Hepatocyte (in vitro differentiated cells): ENCODE measurements around the gene PWP2.

ENCODE experiments used
- CTCF ChIP-seq: fragments of 200-600 bp; sonication (generic); IDR thresholded peaks from 2 replicates; pipeline ENCODE4 v1.5.1; 2016; ENCODE audit warnings: antibody characterized with exemption, mild to moderate bottlenecking; ENCODE audit not compliant: poor library complexity
- EZH2 ChIP-seq: fragments of 200-600 bp; sonication (generic); IDR thresholded peaks from 2 replicates; pipeline ENCODE4 v1.6.1; 2016; ENCODE audit warnings: antibody characterized with exemption, mild to moderate bottlenecking, borderline replicate concordance
- EZH2phosphoT487 ChIP-seq: fragments of 200-600 bp; sonication (generic); IDR thresholded peaks from one replicate; pipeline ENCODE4 v1.6.1; 2018; ENCODE audit warnings: antibody characterized with exemption, mild to moderate bottlenecking, low read depth, moderate library complexity; ENCODE audit not compliant: unreplicated experiment, severe bottlenecking

- no peak for TF ChIP-seq CTCF
- no peak for TF ChIP-seq EZH2
- TF ChIP-seq EZH2phosphoT487: no peak
Measured at GRCh38 chr21:44094832-44095231, 12.4 kb upstream of the PWP2 start.
